HepG2 (cell line): ENCODE data around the gene RARRES1. TPM values are rescaled to one million over a fixed set of nuclear protein-coding genes. Genes with fewer than 3 reads are reported as not detected.

Experiments used
- ATAC-seq: fragments of 200-7000 bp; cut with Tn5 transposase; 3 replicates; pipeline ENCODE4 v1.9.1; 2020; ENCODE audit warnings: mild to moderate bottlenecking, moderate library complexity
- BruUV-seq: library from RNA; stranded (reverse); fragments of 400-500 nt; replicated peaks from 2 replicates; lab custom pipeline; 2021; lab: Mats Ljungman, UMichigan
- CTCF ChIA-PET: fragments of 300-600 bp; formaldehyde crosslinking; extraction: SDS; loops from one replicate; lab custom pipeline; 2021; ENCODE audit warnings: low total read pairs, inconsistent platforms, low intra/inter-chr PET ratio; lab: Yijun Ruan, JAX
- POLR2A ChIA-PET: fragments of 350-600 bp; sonication (Branson Sonifier 250); formaldehyde crosslinking; loops from one replicate; lab custom pipeline; 2020; ENCODE audit warnings: antibody characterized with exemption, inconsistent platforms; lab: Yijun Ruan, JAX
- DNase-seq: peaks from one replicate; pipeline ENCODE4 v3.0.0-alpha.2; 2015; ENCODE audit warnings: low spot score
- FAIRE-seq: peaks from 3 replicates; lab custom pipeline; 2011; peaks lifted over from hg19 to GRCh38; lab: Jason Lieb, UNC
- H2AFZ ChIP-seq: one replicate; pipeline ENCODE4 v1.6.1; 2011; ENCODE audit warnings: low read length, inconsistent platforms
- H3K27ac ChIP-seq: fragments of 300-600 bp; 3 replicates; pipeline ENCODE4 v1.8.0; 2011; ENCODE audit warnings: mixed run types, mild to moderate bottlenecking, mixed read lengths, low read length, inconsistent platforms; ENCODE audit not compliant: insufficient read depth; ENCODE audit errors: extremely low read length
- H3K27me3 ChIP-seq, 2 experiments: fragments of 200-600 bp in 1 of 2; 2 replicates in 1 of 2; 3 replicates in 1 of 2; pipeline versions ENCODE4 v1.6.0 to v1.8.0; 2011; ENCODE audit warnings: low read length in 2 of 2, mild to moderate bottlenecking in 2 of 2, moderate library complexity in 2 of 2, inconsistent platforms in 1 of 2; ENCODE audit not compliant: insufficient read depth in 2 of 2, control insufficient read depth in 1 of 2
- H3K36me3 ChIP-seq, 2 experiments: fragments of 200-600 bp in 1 of 2; replicated peaks in 1 of 2; 2 replicates in 1 of 2; 3 replicates in 1 of 2; pipeline versions ENCODE4 v1.5.1 to v1.8.0; 2011; ENCODE audit warnings: low read length in 2 of 2, inconsistent platforms in 1 of 2; ENCODE audit not compliant: insufficient read depth in 2 of 2, control insufficient read depth in 1 of 2
- H3K4me1 ChIP-seq: 2 replicates; pipeline ENCODE4 v1.5.1; 2012; ENCODE audit warnings: low read length, inconsistent platforms; ENCODE audit not compliant: insufficient read depth
- H3K4me2 ChIP-seq: 2 replicates; pipeline ENCODE4 v1.6.0; 2011; ENCODE audit warnings: low read depth, low read length, inconsistent platforms
- H3K4me3 ChIP-seq, 3 experiments: fragments of 200-600 bp in 1 of 3; sonication (generic), shearing (Covaris generic) in 1 of 3; replicated peaks in 1 of 3; 2 replicates each; pipeline ENCODE4 v1.5.1; 2011 to 2016; ENCODE audit warnings: low read length in 3 of 3, inconsistent platforms in 2 of 3, low read depth in 2 of 3, mild to moderate bottlenecking in 2 of 3, control low read depth in 1 of 3, mixed read lengths in 1 of 3; ENCODE audit not compliant: insufficient read depth in 1 of 3
- H3K79me2 ChIP-seq: one replicate; pipeline ENCODE4 v1.6.1; 2011; ENCODE audit warnings: low read length, inconsistent platforms; ENCODE audit not compliant: insufficient read depth
- H3K9ac ChIP-seq: 2 replicates; pipeline ENCODE4 v1.6.0; 2011; ENCODE audit warnings: mild to moderate bottlenecking, low read depth, low read length, inconsistent platforms; ENCODE audit not compliant: insufficient read depth
- H3K9me3 ChIP-seq: 2 replicates; pipeline ENCODE4 v1.5.1; 2012; ENCODE audit warnings: mild to moderate bottlenecking, low read length
- H4K20me1 ChIP-seq: 2 replicates; pipeline ENCODE4 v1.6.0; 2011; ENCODE audit warnings: inconsistent platforms, mild to moderate bottlenecking, low read length, moderate library complexity; ENCODE audit not compliant: insufficient read depth
- AHR ChIP-seq: IDR thresholded peaks from 2 replicates; pipeline ENCODE4 v1.6.1; 2018; ENCODE audit warnings: missing genetic modification reagents, missing compliant biosample characterization
- FOXJ3 ChIP-seq: sonication (generic); formaldehyde crosslinking; IDR thresholded peaks from 2 replicates; pipeline ENCODE4 v1.4.0; 2020; ENCODE audit warnings: missing genetic modification reagents, mild to moderate bottlenecking, borderline replicate concordance
- MTF1 ChIP-seq: sonication (generic); formaldehyde crosslinking; IDR thresholded peaks from 2 replicates; pipeline ENCODE4 v1.5.0; 2020; ENCODE audit warnings: missing genetic modification reagents
- SIX4 ChIP-seq: sonication (generic); formaldehyde crosslinking; IDR thresholded peaks from 2 replicates; pipeline ENCODE4 v1.4.0; 2020; ENCODE audit warnings: missing genetic modification reagents
- SRSF4 ChIP-seq: fragments of 200-400 bp; formaldehyde crosslinking; IDR thresholded peaks from one replicate; pipeline ENCODE4 v1.6.1; 2018; ENCODE audit warnings: mild to moderate bottlenecking, low read depth, low read length, moderate library complexity; ENCODE audit not compliant: poor library complexity, severe bottlenecking
- TBX3 ChIP-seq: fragments of 450-650 bp; IDR thresholded peaks from 2 replicates; pipeline ENCODE4 v1.6.1; 2017; ENCODE audit warnings: antibody characterized with exemption, mild to moderate bottlenecking, inconsistent platforms, borderline replicate concordance
- ZFAT ChIP-seq: sonication (generic); formaldehyde crosslinking; conservative IDR thresholded peaks from 2 replicates; pipeline ENCODE4 v1.8.1; 2023; ENCODE audit warnings: missing genetic modification reagents, inconsistent platforms
- ZNF780A ChIP-seq: sonication (generic); formaldehyde crosslinking; IDR thresholded peaks from 2 replicates; pipeline ENCODE4 v1.8.0; 2022; ENCODE audit warnings: mild to moderate bottlenecking, missing genetic modification reagents, moderate library complexity
- WGBS: methylation state at CpG from one replicate; pipeline ENCODE4 v1.1.6; 2017; ENCODE audit warnings: low lambda C conversion rate; 5-methylcytosine and 5-hydroxymethylcytosine counted together
- in situ Hi-C: cut with HindIII; loops from 2 replicates; pipeline ENCODE4 v1.10.0; 2017; ENCODE audit warnings: low pct_unique_long_range_greater_than_20kb; ENCODE audit not compliant: extremely low pct_ligation_motif_present
- intact Hi-C: fragments of 100-400 bp; cut with micrococcal nuclease; formaldehyde crosslinking; loops from one replicate; pipeline ENCODE4 v1.10.0; 2022; ENCODE audit not compliant: unreplicated experiment
- polyA plus RNA-seq, 8 experiments: library from polyadenylated mRNA; depleted of rRNA in 3 of 8; stranded (reverse) in 7 of 8; unstranded in 1 of 8; fragments of >200 nt; fragmentation: Illumina TruSeq in 4 of 8; extraction: Trizol in 4 of 8; gene quantifications; 2 replicates each; pipeline versions ENCODE4 v1.2.1 to v1.2.3, GENCODE V29; 2011 to 2016; ENCODE audit warnings: low read depth in 4 of 8, missing spikeins in 1 of 8, mixed read lengths in 1 of 8; ENCODE audit not compliant: insufficient read depth in 1 of 8
- total RNA-seq, 5 experiments: library from RNA; depleted of rRNA; stranded (reverse); fragments of >200 nt; fragmentation: Illumina TruSeq; extraction: Trizol; gene quantifications; 2 replicates each; pipeline ENCODE4 v1.2.3, GENCODE V29; 2016; ENCODE audit warnings: low read depth in 1 of 5
- TF ChIP-seq, protein P1 (sequence below): sonication (generic); formaldehyde crosslinking; IDR thresholded peaks from 2 replicates; pipeline ENCODE4 v1.4.0; 2020; ENCODE audit warnings: mild to moderate bottlenecking, missing genetic modification reagents
- TF ChIP-seq, protein P2 (sequence below): sonication (generic); formaldehyde crosslinking; IDR thresholded peaks from 2 replicates; pipeline ENCODE4 v1.5.0; 2020; ENCODE audit warnings: missing genetic modification reagents, mild to moderate bottlenecking, borderline replicate concordance
- TF ChIP-seq, protein P3 (sequence below): sonication (generic); formaldehyde crosslinking; IDR thresholded peaks from 2 replicates; pipeline ENCODE4 v1.4.0; 2020; ENCODE audit warnings: missing genetic modification reagents, borderline replicate concordance
- TF ChIP-seq, protein P4 (sequence below): IDR thresholded peaks from 2 replicates; pipeline ENCODE4 v1.6.1; 2016; ENCODE audit warnings: low read depth, control low read depth
- TF ChIP-seq, protein P5 (sequence below): sonication (generic); formaldehyde crosslinking; IDR thresholded peaks from 2 replicates; pipeline ENCODE4 v1.5.0; 2020; ENCODE audit warnings: mild to moderate bottlenecking, missing genetic modification reagents

The RARRES1 gene
- total and polyA plus RNA-seq, 2 of the 13 experiments (the other 11 are each of a cell fraction or from before 2014, with no cell fraction given), result not detected

DNA sequence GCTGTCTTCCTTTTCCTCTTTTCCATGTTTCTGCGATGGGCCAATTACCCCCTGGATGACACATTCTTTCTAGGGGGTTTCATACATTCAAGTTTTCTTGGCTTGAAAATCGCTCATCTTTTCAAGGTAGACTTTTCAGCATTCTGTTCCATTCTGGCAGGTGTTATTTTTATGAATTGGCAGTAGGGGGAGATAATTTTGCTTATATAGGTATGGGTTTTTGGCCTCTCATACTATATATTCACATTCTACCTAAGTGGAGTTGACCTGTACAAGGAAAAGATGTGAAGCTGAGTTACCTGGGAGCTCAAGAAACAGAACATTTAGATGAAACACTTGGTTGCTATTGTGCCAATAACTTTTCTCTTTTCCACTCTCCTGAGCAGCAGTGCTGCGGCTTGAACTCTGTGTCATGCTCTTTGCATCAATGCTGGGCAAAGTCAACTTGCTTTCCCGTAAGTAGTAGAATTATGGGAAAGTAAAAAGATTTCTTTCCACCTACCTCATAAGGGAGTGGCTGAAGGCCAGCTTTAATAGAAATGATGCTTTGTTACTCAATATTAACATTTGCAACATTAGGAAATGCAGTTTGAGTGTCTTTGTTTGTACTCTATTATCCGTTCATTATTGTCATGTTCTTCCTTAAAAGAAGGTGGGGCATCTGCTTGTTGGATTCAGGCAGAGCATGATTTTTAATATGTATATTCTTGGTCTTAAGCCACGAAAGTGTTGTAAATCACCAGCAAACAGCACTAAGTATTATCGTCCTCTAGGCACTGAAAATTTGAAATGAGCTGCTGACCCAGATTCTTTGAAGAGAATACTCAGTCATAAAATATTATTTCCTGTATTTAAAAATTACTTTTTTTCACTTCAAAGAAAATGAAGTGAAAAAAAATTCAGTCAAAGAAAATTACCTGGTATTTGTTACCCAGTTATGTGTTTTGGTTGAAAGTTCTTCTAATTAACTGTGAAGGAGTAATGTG, 41.9 kb upstream of the RARRES1 start:
- ChIA-PET CTCF (no interaction called here), POLR2A (no interaction called here)
- in situ Hi-C loops (no loop called here), intact Hi-C loops (no loop called here)
- TF ChIP-seq FOXJ3 (no peak), MTF1 (CRISPR knock-in tag) (no peak), SIX4 (CRISPR knock-in tag) (no peak), ZFAT (no peak), TBX3 (no peak), SRSF4 (no peak), AHR (CRISPR knock-in tag) (no peak), ZNF780A (CRISPR knock-in tag) (no peak)
- TF ChIP-seq, protein P1, sequence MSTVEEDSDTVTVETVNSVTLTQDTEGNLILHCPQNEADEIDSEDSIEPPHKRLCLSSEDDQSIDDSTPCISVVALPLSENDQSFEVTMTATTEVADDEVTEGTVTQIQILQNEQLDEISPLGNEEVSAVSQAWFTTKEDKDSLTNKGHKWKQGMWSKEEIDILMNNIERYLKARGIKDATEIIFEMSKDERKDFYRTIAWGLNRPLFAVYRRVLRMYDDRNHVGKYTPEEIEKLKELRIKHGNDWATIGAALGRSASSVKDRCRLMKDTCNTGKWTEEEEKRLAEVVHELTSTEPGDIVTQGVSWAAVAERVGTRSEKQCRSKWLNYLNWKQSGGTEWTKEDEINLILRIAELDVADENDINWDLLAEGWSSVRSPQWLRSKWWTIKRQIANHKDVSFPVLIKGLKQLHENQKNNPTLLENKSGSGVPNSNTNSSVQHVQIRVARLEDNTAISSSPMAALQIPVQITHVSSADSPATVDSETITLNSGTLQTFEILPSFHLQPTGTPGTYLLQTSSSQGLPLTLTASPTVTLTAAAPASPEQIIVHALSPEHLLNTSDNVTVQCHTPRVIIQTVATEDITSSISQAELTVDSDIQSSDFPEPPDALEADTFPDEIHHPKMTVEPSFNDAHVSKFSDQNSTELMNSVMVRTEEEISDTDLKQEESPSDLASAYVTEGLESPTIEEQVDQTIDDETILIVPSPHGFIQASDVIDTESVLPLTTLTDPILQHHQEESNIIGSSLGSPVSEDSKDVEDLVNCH (CRISPR knock-in tag), result no peak
- TF ChIP-seq, protein P2, sequence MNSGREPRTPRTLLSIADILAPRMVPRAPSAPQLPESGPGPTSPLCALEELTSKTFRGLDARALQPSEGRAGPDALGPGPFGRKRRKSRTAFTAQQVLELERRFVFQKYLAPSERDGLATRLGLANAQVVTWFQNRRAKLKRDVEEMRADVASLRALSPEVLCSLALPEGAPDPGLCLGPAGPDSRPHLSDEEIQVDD (CRISPR knock-in tag), result no peak
- TF ChIP-seq, protein P3, sequence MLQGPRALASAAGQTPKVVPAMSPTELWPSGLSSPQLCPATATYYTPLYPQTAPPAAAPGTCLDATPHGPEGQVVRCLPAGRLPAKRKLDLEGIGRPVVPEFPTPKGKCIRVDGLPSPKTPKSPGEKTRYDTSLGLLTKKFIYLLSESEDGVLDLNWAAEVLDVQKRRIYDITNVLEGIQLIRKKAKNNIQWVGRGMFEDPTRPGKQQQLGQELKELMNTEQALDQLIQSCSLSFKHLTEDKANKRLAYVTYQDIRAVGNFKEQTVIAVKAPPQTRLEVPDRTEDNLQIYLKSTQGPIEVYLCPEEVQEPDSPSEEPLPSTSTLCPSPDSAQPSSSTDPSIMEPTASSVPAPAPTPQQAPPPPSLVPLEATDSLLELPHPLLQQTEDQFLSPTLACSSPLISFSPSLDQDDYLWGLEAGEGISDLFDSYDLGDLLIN (CRISPR knock-in tag), result no peak
- TF ChIP-seq, protein P4, sequence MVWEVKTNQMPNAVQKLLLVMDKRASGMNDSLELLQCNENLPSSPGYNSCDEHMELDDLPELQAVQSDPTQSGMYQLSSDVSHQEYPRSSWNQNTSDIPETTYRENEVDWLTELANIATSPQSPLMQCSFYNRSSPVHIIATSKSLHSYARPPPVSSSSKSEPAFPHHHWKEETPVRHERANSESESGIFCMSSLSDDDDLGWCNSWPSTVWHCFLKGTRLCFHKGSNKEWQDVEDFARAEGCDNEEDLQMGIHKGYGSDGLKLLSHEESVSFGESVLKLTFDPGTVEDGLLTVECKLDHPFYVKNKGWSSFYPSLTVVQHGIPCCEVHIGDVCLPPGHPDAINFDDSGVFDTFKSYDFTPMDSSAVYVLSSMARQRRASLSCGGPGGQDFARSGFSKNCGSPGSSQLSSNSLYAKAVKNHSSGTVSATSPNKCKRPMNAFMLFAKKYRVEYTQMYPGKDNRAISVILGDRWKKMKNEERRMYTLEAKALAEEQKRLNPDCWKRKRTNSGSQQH (CRISPR knock-in tag), result no peak
- TF ChIP-seq, protein P5, sequence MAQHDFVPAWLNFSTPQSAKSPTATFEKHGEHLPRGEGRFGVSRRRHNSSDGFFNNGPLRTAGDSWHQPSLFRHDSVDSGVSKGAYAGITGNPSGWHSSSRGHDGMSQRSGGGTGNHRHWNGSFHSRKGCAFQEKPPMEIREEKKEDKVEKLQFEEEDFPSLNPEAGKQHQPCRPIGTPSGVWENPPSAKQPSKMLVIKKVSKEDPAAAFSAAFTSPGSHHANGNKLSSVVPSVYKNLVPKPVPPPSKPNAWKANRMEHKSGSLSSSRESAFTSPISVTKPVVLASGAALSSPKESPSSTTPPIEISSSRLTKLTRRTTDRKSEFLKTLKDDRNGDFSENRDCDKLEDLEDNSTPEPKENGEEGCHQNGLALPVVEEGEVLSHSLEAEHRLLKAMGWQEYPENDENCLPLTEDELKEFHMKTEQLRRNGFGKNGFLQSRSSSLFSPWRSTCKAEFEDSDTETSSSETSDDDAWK (CRISPR knock-in tag), result no peak
- H3K4me3 ChIP-seq, result no peak overlapping the region
- no peaks in the 10 kb centered on the region for H3K27me3 ChIP-seq
- no peaks in the 10 kb centered on the region for H4K20me1 ChIP-seq
- no peak overlapping the region for H3K4me2 ChIP-seq
- H3K79me2 ChIP-seq, result no peaks in the 10 kb centered on the region
- H3K36me3 ChIP-seq, result no peaks in the 10 kb centered on the region
- ATAC-seq (no peak), DNase-seq (no peak), FAIRE-seq (no peak)
- no peaks in the 10 kb centered on the region for H3K9me3 ChIP-seq
- H3K27ac ChIP-seq, result no peak overlapping the region
- peaks cover 50% of the 10 kb centered on the region for H3K4me1 ChIP-seq
- H2AFZ ChIP-seq, result no peak overlapping the region
- H3K9ac ChIP-seq, result no peak overlapping the region
- BruUV-seq, result no TSS peak
- WGBS, result 86% methylated on average over 7 of the region's 7 CpGs
